Lower leg skin (tissue), 4 donors: ENCODE results near the gene OMG. TPM values are rescaled to one million over a fixed set of nuclear protein-coding genes. Genes with fewer than 3 reads are reported as not detected.
"Not testable (repeated sequence)": the region's sequence is repeated elsewhere in the genome, so short reads cannot be mapped to it uniquely, and the experiment has no call there.

Experiments used
- DNase-seq, 2 donors: peaks; one replicate each; pipeline ENCODE4 v3.0.0-alpha.2; 2019; ENCODE audit warnings: low spot score in 2 of 2
- H3K4me3 ChIP-seq: fragments of 200-600 bp; sonication (generic); 2 replicates; pipeline ENCODE4 v1.5.1; 2017; ENCODE audit warnings: mild to moderate bottlenecking, low read depth; ENCODE audit not compliant: poor library complexity, severe bottlenecking
- CTCF ChIP-seq, 3 donors: fragments of 450-650 bp; IDR thresholded peaks; one replicate each; pipeline ENCODE4 v1.5.1; 2016; ENCODE audit warnings: antibody characterized with exemption in 3 of 3, mild to moderate bottlenecking in 3 of 3, moderate library complexity in 2 of 3
- POLR2A ChIP-seq, 2 donors: fragments of 450-650 bp; IDR thresholded peaks; one replicate each; pipeline ENCODE4 v1.6.1; 2016 to 2017; ENCODE audit warnings: antibody characterized with exemption in 2 of 2, mild to moderate bottlenecking in 1 of 2, moderate library complexity in 1 of 2
- WGBS, 2 donors: methylation state at CpG; one replicate each; pipeline ENCODE4 v1.1.5; 2018; 5-methylcytosine and 5-hydroxymethylcytosine counted together
- intact Hi-C: fragments of 100-400 bp; cut with DNase I; formaldehyde crosslinking; loops from one replicate; pipeline ENCODE4 v1.15.0; 2023; ENCODE audit warnings: low total_unique reads
- total RNA-seq, 4 donors: library from RNA; depleted of rRNA; stranded (reverse); fragments of >200 nt; gene quantifications; one replicate each; pipeline ENCODE4 v1.1.0, GENCODE V29; 2016

OMG gene
- total RNA-seq, 4 donors from 2014 or later, result not detected

- WGBS, 2 donors, result 94 to 95% methylated on average over 2 of the region's 2 CpGs
- H3K4me3 ChIP-seq, result no peak overlapping the region
- no peak for DNase-seq
- no peak for TF ChIP-seq POLR2A (IDR thresholded peaks at IDR 0.05)
- TF ChIP-seq CTCF (IDR thresholded peaks at IDR 0.05), result no peak
- intact Hi-C loops, result no loop called here
Observed at GRCh38 chr17:31269036-31269577, 27.9 kb downstream of the OMG start.

GRCh38 chr17:31266042-31266441 is 31.0 kb downstream of the OMG start:
- TF ChIP-seq CTCF (IDR thresholded peaks at IDR 0.05) (no peak), POLR2A (IDR thresholded peaks at IDR 0.05) (no peak)
- WGBS, 2 donors, result 93 to 95% methylated on average over 2 of the region's 2 CpGs
- intact Hi-C loops, result no loop called here
- no peak for DNase-seq
- H3K4me3 ChIP-seq, result no peak overlapping the region

- intact Hi-C loops, DNase-seq, H3K4me3 ChIP-seq: not testable (repeated sequence)
- WGBS, 2 donors, result 93 to 100% methylated on average over 1 of the region's 1 CpG
Observed at GRCh38 chr17:31262923-31263322, 34.1 kb downstream of the OMG start.

GRCh38 chr17:31261601-31262000 is 35.4 kb downstream of the OMG start:
- H3K4me3 ChIP-seq, result no peak overlapping the region
- 85 to 87% methylated on average over 1 of the region's 1 CpG for WGBS, 2 donors
- intact Hi-C loops, result no loop called here
- no peak for TF ChIP-seq CTCF (IDR thresholded peaks at IDR 0.05)
- TF ChIP-seq POLR2A (IDR thresholded peaks at IDR 0.05), result no peak
- DNase-seq, result no peak

GRCh38 chr17:31260151-31260550 is 36.9 kb downstream of the OMG start:
- WGBS, 2 donors, result 94 to 96% methylated on average over 3 of the region's 3 CpGs
- TF ChIP-seq POLR2A (IDR thresholded peaks at IDR 0.05) (no peak), CTCF (IDR thresholded peaks at IDR 0.05) (no peak)
- intact Hi-C loops, result no loop called here
- H3K4me3 ChIP-seq, result no peak overlapping the region
- DNase-seq, result no peak

GRCh38 chr17:31256936-31257335 is 40.1 kb downstream of the OMG start:
- DNase-seq, result no peak
- H3K4me3 ChIP-seq, result no peak overlapping the region
- no peak for TF ChIP-seq POLR2A (IDR thresholded peaks at IDR 0.05)
- TF ChIP-seq CTCF (IDR thresholded peaks at IDR 0.05), result no peak
- intact Hi-C loops, result no loop called here
- WGBS, 2 donors, result 75 to 76% methylated on average over 3 of the region's 3 CpGs
